ENCODE measurements around the gene WWC2.
A peak's percentile ranks its signal among the peaks of the same experiment; 100 is the strongest.
"Not testable (repeated sequence)": the region's sequence is repeated elsewhere in the genome, so short reads cannot be mapped to it uniquely, and the experiment has no call there.

The WWC2 gene

DNA sequence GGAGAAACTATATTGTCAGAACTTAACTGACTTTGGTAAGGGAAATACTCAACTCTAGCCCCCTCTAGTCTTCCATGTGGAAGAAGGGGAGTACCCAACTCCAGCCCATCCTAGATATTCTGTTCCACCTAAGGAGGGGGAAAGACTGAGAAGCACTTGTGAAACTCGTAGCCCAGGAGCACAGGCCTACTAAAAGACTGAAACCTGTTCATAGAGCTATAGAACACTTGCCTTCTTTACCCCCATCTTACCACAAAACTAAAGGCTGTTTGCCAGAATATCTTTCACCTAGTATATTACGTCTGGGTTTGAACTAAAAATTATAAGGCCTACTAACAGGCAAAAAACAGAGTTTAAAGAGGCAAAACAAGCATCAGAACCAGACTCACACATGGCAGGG is 205.5 kb downstream of the WWC2 start:
- no peak for DNase-seq

DNA sequence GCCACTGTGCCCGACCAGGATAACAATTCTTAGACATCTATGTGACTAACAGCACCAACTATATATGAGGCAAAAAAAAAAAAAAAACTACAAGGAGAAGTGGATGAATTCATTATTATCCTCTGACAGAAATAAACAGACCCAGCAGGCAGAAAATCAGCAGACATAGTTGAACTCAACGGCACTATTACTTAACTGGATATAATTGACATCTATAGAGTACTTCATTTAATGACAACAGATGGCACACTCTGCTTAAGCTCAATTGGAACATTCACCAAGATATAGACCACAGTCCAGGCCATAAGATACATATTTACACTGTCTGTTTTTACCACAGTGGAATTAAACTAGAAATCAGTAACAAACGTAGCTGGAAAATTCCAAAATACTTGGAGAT is 207.8 kb downstream of the WWC2 start:
- DNase-seq = peak; percentile 8

DNA sequence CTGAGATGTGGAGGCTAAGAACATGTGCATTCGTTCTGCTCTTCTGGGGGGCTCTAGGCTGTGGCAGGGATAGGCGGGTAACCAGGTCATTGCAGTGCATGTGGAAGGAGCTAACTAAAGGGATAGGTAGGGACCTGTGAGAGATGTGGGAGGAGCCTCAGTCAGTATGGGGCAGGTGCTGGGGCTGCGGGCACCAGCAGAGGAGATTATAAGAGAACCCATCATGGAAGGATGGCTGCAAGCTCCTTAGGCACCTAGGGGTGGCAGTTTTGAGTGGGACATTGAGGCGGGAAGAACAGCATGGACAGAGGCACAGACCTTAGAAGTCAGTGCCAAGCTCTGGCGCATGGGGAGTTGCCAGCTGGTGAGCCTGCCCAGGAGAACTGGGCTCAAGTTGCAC is 213.8 kb downstream of the WWC2 start:
- no peak for DNase-seq

DNA sequence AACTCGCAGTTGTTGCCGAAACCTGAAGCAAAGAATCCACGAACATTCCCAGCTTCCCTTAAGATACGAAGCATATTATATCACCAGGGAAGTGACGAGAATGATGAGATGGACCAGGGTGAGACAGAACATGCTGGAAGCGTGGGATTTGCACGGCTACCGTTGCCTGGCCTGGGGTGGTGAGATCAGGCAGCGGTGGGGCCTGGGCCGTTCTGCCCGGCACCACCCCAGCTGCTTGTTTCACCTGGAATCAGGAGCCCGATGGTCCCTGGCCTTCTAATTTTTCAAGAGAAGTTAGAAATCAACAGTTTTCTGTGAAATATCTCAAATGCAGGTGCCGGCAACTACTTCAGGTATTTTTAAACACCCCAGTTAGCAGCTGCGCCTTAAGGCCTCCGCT is 215.3 kb downstream of the WWC2 start:
- no peak for DNase-seq

DNA sequence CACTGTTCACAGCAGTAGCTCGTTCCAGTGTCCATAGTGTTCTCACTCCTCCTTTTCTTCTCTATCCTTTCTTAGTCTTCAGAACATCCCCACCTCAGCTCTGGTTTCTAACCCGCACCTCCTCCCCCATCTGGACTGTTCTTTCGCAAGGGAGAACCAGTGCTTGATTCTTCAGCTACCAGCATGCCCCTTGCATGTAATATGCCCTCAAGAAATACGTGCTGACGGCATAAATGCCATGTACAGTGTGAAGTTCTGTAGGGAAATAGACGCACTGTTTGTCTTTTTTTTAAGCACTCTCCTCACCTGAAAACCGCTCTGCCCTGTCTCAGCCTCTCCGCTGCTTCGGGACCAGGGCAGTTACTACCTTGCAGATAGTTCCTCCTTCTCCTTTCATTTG is 215.7 kb downstream of the WWC2 start:
- DNase-seq = no peak

DNA sequence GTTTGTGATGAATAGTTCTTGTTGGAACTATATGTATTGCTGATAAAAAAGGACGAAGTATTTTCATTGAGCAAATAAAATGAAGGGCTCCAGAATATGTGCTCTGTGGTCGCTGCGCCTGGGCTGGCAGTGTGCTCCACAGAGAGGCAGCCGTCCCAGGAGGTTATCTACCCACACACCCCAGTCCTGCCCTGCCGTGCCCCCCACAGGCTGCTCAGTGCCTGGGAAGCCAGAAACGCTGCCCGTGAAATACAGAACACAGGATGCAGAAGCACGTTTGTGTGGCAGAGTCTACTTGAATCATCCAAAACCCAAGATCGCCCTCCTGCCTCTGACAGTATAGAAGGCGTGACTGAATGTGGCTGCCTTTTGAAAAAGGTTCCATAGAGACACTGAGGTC is 219.6 kb downstream of the WWC2 start:
- no peak for DNase-seq

DNA sequence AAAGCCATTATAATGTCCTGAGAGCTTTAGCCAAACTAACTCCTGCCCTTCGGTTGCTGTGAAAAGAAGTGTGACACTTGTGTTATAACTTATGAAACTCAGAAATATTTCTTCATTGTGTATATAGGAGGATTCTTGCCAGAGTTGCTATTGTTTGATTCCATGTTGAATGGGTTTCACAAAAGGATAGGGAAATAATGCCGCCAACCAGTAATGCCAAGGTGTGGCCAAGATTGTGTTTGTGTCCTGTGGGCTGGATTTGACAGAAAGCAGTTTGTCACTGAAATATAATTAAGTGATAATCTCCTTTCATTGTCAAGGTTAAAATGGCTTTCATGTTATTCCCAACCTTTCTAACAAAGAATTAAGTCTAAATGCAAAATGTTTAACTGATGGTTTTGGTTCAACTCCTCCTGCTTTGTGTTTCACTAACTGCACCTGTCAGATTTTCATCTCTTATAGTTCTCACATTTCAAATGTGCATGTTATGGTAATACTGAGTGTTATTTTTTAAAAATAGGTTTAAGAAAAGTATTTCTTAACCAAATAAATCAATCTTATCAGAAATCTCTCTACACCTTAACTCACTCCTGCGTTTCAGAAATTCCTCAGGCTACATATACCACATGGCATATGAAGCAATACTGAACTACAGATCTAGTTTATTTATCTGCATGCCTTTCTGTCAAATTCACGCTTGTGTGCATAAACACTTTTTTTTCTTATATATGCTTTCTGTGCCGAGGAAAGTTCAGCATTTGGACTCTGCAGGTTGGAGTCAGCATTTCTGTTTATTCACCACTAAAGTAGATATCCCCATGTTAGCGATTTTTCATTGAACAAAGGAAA is 221.4 kb downstream of the WWC2 start, which contains the start of gene CLDN22:
TSS of gene CLDN22 (minus strand) at position 66 of the 849 bp plus-strand sequence. CDS start at position 8, 58 bp downstream.
- DNase-seq = no peak

DNA sequence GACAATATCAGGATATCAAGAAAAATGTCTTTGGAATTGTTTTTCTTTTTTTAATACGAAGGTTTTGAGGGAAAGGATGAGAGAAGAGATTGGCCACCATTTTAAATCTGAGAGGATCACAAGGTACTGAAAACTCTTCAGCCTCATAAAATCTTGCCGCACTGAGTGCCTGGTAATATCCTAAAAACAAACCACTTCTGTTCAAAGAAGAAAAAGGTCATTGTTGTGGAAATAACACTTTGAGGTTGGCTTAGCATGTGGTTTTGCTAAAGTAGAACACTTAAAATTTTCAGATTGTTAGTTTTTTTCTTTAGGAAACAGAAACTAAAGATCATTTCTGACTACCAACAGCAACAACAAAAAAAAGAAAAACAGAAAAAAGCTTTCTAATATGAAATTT is 222.0 kb downstream of the WWC2 start:
- no peak for DNase-seq

DNA sequence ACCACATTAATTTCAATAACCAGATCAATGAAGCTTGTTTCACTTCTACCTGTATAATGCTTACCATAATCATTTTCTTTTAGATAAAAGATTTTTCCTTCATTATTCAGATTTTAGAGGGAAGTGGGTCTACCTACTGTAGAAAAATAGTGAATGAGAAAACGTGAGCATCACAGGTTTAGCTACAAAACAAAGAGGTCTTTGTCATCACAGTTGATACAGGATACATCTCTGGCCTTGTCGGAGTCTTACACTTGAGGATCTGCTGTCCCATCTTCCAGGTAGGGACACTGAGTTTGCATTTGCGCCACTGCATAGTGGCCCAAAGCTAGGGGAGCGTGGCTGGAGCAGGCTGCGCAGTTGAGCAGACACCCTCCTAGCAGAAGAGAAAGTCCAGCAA is 222.5 kb downstream of the WWC2 start:
- no peak for DNase-seq

DNA sequence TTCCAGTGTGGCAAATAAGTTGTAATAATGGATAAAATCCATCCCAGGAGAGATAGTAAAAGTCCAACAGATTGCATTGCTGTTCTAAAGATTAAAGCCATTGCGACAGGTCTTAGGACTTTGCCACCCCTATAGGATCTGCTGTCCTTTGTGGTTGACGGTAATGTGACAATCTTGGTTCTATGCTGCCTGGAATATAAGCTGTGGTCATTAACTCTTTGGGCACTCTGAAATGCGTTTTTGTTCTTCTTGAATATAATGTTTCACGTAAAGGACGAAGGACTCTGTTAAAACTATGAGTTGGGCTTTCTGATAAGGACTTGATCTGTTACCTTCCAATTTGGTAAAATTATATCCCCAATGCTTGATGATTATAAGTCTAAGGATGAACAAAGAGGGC is 223.3 kb downstream of the WWC2 start, which contains the start of gene CLDN24:
TSS of gene CLDN24 (minus strand) at position 101 of the 400 bp plus-strand sequence. CDS start at position 101, 0 bp downstream.
- no peak for DNase-seq

DNA sequence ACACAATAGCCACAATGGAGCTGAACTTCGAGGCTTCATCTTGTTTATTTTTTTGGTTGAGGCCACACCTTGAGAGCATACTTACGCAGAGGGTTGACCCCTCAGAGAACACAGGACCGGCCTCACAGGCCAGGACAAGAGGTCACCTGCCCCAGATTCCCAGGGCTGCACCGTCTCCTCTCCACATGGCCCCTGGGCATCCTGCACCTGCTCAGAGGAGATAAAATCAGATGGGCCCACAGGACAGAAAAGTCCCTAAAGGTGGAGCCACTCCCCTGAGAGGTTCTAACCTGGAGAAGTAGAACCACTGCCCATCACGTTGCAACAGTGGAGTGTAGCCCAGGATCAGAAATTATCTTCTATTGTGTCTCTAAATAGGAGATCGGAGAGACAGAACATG is 224.2 kb downstream of the WWC2 start:
- no peak for DNase-seq

DNA sequence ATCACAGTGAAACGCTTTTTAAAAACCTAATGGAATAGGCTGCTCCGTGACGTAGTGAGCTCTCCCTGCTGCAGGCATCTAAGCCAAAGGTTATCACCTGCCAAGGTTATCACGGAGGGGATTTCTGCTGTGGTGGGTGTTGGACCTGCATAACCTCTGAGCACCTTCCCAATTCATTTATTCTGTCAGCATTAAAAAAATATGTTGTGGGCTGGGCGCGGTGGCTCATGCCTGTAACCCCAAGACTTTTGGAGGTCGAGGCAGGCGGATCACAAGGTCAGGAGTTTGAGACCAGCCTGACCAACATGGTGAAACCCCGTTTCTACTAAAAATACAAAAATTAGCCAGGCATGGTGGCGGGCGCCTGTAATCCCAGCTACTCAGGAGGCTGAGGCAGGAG is 225.0 kb downstream of the WWC2 start:
- not testable (repeated sequence) for DNase-seq

DNA sequence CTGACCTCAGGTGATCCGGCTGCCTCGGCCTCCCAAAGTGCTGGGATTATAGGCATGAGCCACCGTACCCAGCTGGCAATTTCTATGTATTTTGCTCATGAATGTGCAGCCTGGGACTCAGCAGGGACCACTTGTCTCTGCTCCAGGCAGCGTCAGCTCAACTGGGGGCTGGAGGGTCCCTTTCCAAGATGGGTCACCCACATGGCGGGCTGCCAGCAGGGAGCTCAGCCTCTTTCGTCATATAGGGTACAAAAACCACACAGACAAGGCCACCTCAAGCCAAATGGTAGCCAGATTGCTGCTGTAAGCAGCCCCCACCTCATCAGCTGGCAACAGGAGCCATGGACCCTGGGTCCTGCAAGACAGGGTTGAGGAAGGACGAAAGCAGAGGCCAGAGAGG is 225.6 kb downstream of the WWC2 start:
- DNase-seq = no peak

DNA sequence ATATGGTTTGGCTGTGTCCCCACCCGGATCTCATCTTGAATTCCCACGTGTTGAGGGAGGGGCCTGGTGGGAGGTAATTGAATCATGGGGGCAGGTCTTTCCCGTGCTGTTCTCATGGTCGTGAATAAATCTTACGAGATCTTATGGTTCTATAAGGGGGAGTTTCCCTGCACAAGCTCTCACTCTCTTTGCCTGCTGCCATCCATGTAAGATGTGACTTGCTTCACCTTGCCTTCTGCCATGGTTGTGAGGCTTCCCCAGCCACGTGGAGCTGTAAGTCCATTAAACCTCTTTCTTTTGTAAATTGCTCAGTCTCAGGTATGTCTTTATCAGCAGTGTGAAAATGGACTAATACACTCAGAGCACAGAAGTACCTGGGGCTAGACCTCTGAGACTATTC is 227.3 kb downstream of the WWC2 start:
- DNase-seq = not testable (repeated sequence)

DNA sequence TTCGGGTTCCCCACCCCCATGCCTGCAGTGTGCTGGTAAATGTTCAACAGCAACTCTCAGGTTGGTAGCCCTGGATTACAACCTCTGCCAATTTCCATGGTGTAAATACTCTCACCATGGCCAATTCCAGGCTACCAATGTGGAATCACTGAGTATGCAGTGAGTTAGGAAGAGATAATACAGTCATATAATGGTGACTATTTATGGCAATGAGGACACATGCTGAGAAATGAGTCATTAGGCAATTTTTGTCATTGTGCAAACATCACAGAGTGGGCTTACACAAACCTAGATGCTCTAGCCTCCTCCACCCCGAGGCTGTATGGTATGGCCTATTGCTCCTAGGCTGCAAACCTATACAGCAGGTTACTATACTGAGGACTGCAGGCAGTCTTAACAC is 227.8 kb downstream of the WWC2 start:
- no peak for DNase-seq

DNA sequence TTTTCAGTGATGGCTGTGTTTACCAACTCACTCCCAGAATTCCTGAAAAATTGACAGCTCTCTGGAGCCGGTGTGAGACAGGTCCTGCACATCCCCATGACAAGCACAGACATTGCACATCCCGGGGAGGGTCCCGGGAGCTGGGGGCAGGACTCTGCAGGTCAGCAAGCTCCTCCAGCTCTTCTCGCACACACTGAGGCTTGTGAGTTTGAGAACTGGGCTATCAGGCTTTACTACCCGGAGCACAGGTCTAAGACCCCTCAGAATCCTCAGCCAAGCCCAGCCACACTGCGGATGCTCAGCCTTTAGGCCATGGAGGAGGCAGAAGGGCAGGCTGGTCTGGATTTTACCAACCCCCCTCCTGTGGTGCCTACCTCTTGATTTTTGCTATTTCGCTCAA is 228.8 kb downstream of the WWC2 start:
- no peak for DNase-seq

DNA sequence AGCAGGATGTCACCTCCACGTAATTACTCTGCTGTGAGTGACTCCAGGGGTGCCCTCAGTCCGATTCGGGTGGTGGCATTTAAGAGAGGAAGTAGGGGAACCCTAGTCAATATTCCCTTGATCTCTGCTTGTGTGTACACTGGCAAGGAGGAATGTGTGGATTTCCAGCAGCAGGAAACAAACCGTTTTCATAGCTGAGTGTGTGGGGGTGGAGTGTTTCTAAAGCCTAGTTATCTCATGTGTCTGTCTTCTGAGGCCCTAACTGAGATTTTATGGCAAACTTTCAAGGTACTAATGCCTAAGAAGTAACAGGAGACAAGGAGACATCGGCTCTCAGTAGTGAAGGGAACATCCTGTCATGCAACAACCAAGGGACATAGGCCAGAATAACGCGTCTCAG is 229.8 kb downstream of the WWC2 start:
- no peak for DNase-seq

DNA sequence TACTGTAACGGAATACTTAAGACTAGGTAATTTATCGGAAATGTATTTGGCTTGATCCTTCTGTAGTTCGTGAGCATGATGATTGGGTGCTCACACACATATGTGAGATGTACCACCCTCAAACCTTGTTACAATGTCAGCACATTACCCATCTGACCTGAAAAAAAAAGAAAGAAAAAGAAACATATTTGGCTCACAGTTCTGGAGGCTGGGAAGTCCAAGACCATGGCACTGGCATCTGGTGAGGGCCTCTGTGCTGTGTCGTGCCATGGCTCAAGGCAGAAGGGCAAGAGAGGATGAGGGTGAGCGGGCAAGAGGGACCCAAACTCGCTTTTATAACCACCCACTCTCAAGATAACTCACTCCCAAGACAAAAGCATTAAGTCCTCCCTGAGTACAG is 230.2 kb downstream of the WWC2 start:
- DNase-seq = no peak

DNA sequence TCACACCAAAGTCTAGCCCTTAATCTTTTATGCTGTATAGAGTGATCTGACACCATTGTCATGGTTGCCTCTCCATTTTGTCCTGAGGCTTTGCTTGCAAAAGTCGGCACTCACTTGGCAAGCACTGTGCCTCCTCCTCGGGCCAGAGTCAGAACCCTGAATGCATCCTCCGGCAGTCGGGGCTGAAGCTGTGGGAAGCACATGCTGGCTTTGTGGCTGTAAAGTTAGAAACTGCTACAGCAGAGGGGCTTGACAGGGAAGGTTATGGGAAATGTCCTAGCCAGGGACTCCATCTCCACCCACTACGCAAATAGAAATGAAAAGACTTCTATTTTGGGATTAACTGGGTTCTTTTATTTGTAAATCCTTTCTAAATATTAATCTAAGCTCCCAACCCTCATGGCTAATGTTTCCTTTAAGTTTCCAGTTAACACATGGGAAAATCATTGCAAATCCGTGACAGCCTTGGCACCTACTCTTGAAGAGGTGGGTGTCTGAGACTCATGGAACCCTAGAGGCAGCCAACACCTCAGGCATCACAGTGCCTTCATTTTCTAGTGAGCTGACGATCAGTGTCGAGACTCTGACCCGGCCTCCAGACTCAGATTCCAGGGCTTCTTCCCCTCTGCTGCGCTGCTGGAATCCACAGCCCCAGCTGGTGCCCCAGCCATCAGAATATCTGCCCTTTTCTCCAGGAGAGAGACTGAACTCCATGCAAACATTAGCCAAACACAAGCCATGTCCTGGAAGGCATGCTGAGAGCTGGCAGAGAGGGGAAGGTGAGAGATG is 231.1 kb downstream of the WWC2 start:
- no peak for DNase-seq

DNA sequence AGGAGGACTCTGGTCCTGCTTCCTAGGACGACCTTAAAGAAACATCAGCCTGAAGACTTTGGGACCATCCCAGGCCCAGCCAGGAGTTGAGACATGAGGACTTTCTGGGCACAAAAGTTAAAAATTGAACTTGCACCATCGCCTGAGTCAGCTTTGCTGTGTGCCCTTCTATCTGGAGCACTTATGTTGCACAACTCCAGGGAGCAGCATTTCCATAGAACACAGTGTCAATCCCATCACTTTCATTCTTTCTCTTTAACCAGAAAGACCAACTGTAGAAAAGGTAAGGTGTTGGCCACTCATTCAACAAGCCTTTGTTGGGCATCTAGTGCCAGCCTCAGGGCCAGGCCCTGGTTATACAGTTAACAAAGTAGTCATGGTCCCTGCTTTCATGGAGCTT is 231.8 kb downstream of the WWC2 start:
- no peak for DNase-seq

DNA sequence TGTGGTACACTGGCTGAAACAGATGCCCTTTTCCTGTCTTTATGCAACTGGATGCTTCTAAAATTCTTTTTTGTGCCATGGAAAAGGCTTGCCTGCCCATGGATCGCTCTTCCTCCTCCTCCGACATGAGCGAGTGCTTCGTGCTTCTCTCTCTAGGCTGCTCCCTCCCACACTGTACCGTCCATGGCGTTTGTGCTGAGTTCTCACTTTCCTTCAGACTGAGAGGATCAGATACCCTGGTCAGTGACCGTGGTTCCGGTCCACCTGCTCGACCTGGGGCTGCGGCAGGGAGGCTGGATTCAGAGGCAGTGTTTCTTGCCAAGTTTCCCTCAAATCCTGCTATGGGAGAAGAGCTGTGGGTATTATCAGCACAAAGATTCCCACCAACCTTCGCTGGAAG is 233.4 kb downstream of the WWC2 start:
- no peak for DNase-seq

DNA sequence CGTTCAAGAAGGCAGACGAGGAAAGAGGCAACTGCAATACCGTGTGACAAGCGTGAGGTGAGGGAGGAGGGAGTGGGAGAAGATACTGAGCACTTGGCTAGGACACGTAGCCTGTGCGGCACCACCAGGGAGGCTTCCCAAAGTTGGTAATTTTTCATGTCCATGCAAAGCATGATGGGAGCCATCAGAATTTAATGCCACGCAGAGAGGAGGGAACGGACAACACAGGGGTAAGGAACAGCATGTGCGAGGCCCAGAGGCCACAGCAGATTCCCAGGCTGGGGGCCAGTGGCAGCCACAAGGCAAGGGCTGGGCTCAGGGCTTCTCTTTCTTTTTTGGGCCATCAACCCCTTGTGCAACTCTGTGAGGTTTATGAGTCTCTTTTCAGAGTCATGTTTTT is 234.1 kb downstream of the WWC2 start:
- no peak for DNase-seq

DNA sequence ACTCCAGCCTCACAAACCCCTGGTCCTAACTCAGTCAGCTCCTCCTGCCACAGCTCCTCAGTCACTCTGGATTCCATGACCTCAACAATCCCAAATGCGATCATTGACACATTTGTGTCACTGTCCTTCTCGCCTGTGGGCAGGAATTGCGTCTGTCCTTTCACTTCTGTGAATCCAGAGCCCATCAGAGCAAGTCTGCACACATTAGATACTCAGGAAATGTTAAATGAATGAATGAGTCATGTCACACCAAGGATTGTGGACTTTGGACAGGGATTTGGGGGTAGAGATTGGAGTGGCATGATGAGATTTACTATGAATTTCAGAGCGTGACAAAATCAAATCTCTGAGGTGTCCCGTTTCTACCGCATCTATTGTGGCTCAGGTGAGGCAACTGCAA is 234.9 kb downstream of the WWC2 start:
- no peak for DNase-seq

DNA sequence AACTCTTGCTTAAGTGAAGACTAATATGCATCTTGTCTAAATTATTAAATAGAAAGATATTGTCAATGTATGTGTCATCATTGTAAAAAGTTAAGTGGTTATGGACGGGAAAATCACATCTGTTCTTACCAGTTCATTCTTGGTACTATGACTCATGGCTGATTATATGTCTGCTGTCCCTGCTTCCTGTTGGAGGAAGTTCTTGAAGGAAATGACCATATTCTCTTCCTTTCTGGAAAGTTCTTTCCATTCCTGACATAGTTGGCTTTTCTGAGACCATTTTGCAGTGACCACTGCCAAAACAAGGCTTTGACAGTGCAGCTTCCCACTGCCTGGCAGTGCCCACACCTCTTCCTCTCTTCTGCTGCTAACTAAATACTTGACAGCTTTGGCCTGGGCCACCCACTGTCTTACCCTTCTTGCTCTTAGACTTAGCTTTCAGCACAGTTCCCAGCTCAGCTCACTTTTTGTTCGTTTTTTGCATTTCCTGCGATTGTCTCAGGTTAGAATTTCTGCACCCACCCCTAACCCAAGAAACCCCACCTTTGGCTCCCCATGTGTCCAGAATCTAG is 236.4 kb downstream of the WWC2 start:
- no peak for DNase-seq
